T-helper 2 cell treated with Interferon-gamma antibody and Interleukin-4, amounts not matched to agents 5 μg/mL and 100 μg/mL, for 36 hours (primary cell): ENCODE results near the gene ZNF267.
"Not testable (repeated sequence)": the region's sequence is repeated elsewhere in the genome, so short reads cannot be mapped to it uniquely, and the experiment has no call there.

Experiments
- DNase-seq: peaks from one replicate; pipeline ENCODE4 v3.0.0; 2021; ENCODE audit warnings: low spot score
- H3K27ac Mint-ChIP-seq: one replicate; pipeline ENCODE4 v1.8.0; 2021; ENCODE audit warnings: mild to moderate bottlenecking, mixed read lengths
- H3K27me3 Mint-ChIP-seq: one replicate; pipeline ENCODE4 v1.8.0; 2021; ENCODE audit warnings: low read depth, mixed read lengths
- H3K36me3 Mint-ChIP-seq: one replicate; pipeline ENCODE4 v1.8.0; 2021; ENCODE audit warnings: low read depth, mixed read lengths
- H3K4me1 Mint-ChIP-seq: one replicate; pipeline ENCODE4 v1.8.0; 2021; ENCODE audit warnings: low read depth, mixed read lengths
- H3K4me3 Mint-ChIP-seq: one replicate; pipeline ENCODE4 v1.8.0; 2022; ENCODE audit warnings: mild to moderate bottlenecking, moderate library complexity, mixed read lengths
- H3K9me3 Mint-ChIP-seq: one replicate; pipeline ENCODE4 v1.8.0; 2021; ENCODE audit warnings: mixed read lengths

ZNF267 gene

DNA sequence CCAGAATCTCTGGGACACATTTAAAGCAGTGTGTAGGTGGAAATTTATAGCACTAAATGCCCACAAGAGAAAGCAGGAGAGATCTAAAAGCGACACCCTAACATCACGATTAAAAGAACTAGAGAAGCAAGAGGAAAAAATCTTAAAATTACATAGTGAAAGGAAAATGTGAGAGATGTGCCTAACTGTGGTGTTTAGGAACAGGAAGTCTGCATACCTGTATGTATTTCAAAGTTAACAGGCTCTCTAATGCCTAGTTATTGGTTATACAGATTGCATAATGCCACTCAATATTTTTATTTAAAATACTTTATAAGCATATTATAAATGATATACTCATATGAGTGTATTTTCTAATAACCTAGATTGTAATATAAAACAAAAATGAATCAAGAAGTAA is 25.9 kb downstream of the ZNF267 start:
- Mint-ChIP-seq H3K27me3 (no peaks in the 10 kb centered on the region), H3K36me3 (peaks cover 85% of the 10 kb centered on the region), H3K4me3 (no peak overlapping the region), H3K4me1 (peaks cover 4% of the 10 kb centered on the region), H3K27ac (no peak overlapping the region), H3K9me3 (peaks cover 64% of the 10 kb centered on the region)
- no peak for DNase-seq

DNA sequence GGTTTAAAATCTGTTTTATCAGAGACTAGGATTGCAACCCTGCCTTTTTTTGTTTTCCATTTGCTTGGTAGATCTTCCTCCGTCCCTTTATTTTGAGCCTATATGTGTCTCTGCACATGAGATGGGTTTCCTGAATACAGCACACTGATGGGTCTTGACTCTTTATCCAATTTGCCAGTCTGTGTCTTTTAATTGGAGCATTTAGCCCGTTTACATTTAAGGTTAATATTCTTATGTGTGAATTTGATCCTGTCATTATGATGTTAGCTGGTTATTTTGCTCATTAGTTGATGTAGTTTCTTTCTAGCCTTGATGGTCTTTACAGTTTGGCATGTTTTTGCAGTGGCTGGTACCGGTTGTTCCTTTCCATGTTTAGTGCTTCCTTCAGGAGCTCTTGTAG is 31.0 kb downstream of the ZNF267 start:
- H3K4me1 Mint-ChIP-seq, H3K27ac Mint-ChIP-seq, DNase-seq, H3K27me3 Mint-ChIP-seq, H3K4me3 Mint-ChIP-seq: not testable (repeated sequence)
- H3K36me3 Mint-ChIP-seq: peaks cover 83% of the 10 kb centered on the region
- peaks cover 56% of the 10 kb centered on the region for H3K9me3 Mint-ChIP-seq

DNA sequence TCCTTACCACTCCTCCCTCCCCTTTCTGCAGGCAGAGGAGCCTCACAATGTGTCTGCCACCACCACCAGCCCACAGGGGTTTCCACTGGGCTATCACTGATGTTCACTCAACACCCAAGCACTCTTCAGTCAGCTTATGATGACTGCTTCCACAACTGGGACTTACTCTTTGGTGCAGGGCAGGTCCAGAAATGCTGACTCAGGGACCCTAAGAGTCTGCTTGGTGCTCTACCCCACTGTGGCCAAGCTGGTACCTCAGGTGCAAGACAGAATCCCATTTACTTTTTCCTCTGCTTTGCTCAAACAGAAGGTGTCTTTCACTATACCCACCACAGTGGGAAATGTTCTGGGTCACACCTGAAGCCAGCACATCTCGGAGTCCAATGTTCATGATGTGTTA is 40.1 kb downstream of the ZNF267 start:
- peaks cover 95% of the 10 kb centered on the region for H3K36me3 Mint-ChIP-seq
- DNase-seq: no peak
- H3K27ac Mint-ChIP-seq: no peak overlapping the region
- H3K4me3 Mint-ChIP-seq: no peak overlapping the region
- no peaks in the 10 kb centered on the region for H3K4me1 Mint-ChIP-seq
- H3K27me3 Mint-ChIP-seq: no peaks in the 10 kb centered on the region
- H3K9me3 Mint-ChIP-seq: peaks cover 93% of the 10 kb centered on the region

DNA sequence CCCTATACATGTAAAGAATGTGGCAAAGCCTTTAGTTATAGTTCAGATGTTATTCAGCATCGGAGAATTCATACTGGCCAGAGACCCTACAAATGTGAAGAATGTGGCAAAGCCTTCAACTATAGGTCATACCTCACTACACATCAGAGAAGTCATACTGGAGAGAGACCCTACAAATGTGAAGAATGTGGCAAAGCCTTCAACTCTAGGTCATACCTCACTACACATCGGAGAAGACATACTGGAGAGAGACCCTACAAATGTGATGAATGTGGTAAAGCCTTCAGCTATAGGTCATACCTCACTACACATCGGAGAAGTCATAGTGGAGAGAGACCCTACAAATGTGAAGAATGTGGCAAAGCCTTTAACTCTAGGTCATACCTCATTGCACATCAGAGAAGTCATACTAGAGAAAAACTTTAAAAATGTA is 42.5 kb downstream of the ZNF267 start:
- Mint-ChIP-seq H3K36me3 (peaks cover 93% of the 10 kb centered on the region), H3K4me1 (no peaks in the 10 kb centered on the region), H3K4me3 (peak overlapping the region; percentile 1), H3K27me3 (no peaks in the 10 kb centered on the region), H3K27ac (peak overlapping the region; percentile 50), H3K9me3 (peaks cover 90% of the 10 kb centered on the region)
- no peak for DNase-seq

DNA sequence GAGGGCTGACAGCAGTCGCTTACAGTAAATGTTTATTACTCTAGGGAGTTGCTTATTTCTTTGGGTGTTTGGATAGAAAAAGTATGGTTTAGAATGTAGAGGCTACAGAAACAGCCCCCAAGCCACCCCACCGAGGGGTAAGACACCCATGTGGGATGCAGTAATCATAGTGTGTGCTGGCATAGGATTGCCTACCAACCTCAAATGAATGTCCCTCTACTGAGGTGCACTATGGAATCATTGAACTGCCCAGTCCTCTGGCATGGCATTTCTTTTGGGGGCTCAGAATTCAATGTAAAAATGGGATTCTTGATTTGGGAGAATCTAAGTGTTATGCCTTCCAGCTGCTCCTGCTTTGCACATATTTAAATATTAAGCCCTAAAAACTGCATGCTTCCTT is 46.8 kb downstream of the ZNF267 start:
- Mint-ChIP-seq H3K27ac (no peak overlapping the region), H3K4me1 (no peaks in the 10 kb centered on the region), H3K36me3 (peaks cover 67% of the 10 kb centered on the region), H3K27me3 (no peaks in the 10 kb centered on the region), H3K4me3 (no peak overlapping the region), H3K9me3 (peaks cover 82% of the 10 kb centered on the region)
- DNase-seq: no peak

DNA sequence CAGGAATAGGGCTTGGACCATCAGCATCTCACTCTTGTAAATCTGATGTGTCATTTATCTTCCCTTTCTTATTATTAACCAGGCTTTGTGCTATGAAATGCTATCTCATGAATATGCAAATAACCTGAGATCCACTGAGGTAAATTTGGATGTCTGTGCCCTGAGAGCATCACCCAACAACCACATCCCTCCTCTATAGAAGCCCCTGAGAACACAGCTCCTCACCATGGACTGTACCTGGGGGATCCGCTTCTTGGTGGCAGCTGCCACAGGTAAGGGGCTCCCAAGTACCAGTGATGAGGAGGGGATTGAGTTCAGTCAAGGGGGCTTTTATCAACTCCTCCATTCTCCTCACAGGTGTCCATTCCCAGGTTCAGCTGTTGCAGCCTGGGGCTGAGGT is 78.2 kb downstream of the ZNF267 start:
- not testable (repeated sequence) for H3K27me3 Mint-ChIP-seq, H3K36me3 Mint-ChIP-seq, H3K4me1 Mint-ChIP-seq, H3K27ac Mint-ChIP-seq, H3K4me3 Mint-ChIP-seq, H3K9me3 Mint-ChIP-seq, DNase-seq

DNA sequence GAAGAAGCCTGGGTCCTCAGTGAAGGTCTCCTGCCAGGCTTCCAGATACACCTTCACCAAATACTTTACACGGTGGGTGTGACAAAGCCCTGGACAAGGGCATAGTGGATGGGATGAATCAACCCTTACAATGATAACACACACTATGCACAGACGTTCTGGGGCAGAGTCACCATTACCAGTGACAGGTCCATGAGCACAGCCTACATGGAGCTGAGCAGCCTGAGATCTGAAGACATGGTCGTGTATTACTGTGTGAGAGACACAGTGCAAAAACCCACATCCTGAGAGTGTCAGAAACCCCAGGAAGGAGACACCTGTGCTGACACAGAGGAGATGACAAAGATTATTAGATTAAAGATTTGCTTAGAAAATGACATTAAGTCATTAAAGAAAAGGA is 78.6 kb downstream of the ZNF267 start:
- not testable (repeated sequence) for H3K4me3 Mint-ChIP-seq, H3K27ac Mint-ChIP-seq, H3K36me3 Mint-ChIP-seq, H3K27me3 Mint-ChIP-seq, H3K9me3 Mint-ChIP-seq, H3K4me1 Mint-ChIP-seq, DNase-seq

DNA sequence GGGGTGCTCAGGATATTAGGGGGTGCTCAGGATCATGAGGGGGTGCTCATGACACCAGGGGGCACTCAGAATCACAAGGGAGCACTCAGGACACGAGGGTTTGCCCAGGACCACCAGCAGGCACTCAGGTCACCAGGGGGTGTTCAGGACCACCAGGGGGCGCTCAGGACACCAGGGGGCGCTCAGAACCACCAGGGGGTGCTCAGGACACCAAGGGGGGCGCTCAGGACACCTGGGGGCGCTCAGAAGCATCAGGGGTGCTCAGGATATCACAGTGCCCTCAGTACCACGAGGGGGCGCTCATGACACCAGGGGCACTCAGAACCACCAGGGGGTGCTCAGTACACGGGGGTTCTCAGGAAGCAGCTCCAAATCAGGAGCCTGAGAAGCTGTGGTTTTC is 82.6 kb downstream of the ZNF267 start:
- H3K4me1 Mint-ChIP-seq, H3K36me3 Mint-ChIP-seq, H3K27me3 Mint-ChIP-seq, DNase-seq, H3K27ac Mint-ChIP-seq, H3K4me3 Mint-ChIP-seq, H3K9me3 Mint-ChIP-seq: not testable (repeated sequence)

DNA sequence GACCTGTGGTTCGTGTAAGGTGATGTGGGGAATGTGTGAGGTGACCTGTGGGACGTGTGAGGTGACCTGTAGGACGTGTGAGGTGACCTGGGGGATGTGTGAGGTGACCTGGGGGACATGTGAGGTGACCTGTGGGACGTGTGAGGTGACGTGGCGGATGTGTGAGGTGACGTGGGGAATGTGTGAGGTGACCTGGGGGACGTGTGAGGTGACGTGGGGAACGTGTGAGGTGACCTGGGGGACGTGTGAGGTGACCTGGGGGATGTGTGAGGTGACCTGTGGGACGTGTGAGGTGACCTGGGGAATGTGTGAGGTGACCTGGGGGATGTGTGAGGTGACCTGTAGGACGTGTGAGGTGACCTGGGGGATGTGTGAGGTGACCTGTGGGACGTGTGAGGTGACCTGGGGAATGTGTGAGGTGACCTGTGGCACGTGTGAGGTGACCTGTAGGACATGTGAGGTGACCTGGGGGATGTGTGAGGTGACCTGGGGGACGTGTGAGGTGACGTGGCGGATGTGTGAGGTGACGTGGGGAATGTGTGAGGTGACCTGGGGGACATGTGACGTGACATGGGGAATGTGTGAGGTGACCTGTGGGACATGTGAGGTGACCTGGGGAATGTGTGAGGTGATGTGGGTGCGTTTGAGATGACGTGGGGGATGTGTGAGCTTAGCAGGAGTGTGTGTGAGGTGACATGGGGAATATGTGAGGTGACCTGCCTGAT is 86.7 kb downstream of the ZNF267 start:
- H3K36me3 Mint-ChIP-seq, H3K9me3 Mint-ChIP-seq, H3K4me1 Mint-ChIP-seq, H3K27ac Mint-ChIP-seq, H3K4me3 Mint-ChIP-seq, H3K27me3 Mint-ChIP-seq: not testable (repeated sequence)
- DNase-seq: peak; percentile 8
